ENCODE results near the gene MORC4. TPM values are rescaled to one million over a fixed set of nuclear protein-coding genes. Genes with fewer than 3 reads are reported as not detected.
A peak's percentile ranks its signal among the peaks of the same experiment; 100 is the strongest.

MORC4 gene
- total RNA-seq (6.3 and 13.0 TPM in 2 replicates), polyA plus RNA-seq (6.9 and 7.0 TPM in 2 replicates)

GRCh38 chrX:107000013-107000515 lies at the start of gene MORC4:
Gene MORC4, minus strand, starts transcription at chrX:107000212. Its CDS starts 243 bp downstream, at chrX:106999969.
- DNase-seq (ENCODE audit: low read depth in 1 of 2, low spot score in 1 of 2): peak; percentile 85 to 94
- H3K27me3 ChIP-seq: no peaks in the 10 kb centered on the region
- peaks cover 7% of the 10 kb centered on the region for H3K4me1 ChIP-seq (ENCODE audit: low read depth)
- TF ChIP-seq CTCF (IDR thresholded peaks at IDR 0.05; ENCODE audit: low read depth, low read length): no peak
- no peak within 1 kb of the TSS for H3K27ac ChIP-seq
- H3K9me3 ChIP-seq (ENCODE audit: low read depth): no peaks in the 10 kb centered on the region
- no peaks in the 10 kb centered on the region for H3K36me3 ChIP-seq
- peak within 1 kb of the TSS; percentile 85 for H3K4me3 ChIP-seq

- Histone ChIP-seq H3K27ac (no peak overlapping the region), H3K4me1 (ENCODE audit: low read depth) (no peaks in the 10 kb centered on the region), H3K4me3 (no peak overlapping the region), H3K36me3 (no peaks in the 10 kb centered on the region), H3K27me3 (no peaks in the 10 kb centered on the region), H3K9me3 (ENCODE audit: low read depth) (no peaks in the 10 kb centered on the region)
- DNase-seq (ENCODE audit: low read depth in 1 of 2, low spot score in 1 of 2): no peak
- TF ChIP-seq CTCF (IDR thresholded peaks at IDR 0.05; ENCODE audit: low read depth, low read length): no peak
Observed at GRCh38 chrX:107047622-107048021, 47.6 kb upstream of the MORC4 start.

- Histone ChIP-seq H3K27me3 (no peaks in the 10 kb centered on the region), H3K9me3 (ENCODE audit: low read depth) (no peaks in the 10 kb centered on the region), H3K4me3 (no peak overlapping the region), H3K27ac (no peak overlapping the region), H3K36me3 (no peaks in the 10 kb centered on the region), H3K4me1 (ENCODE audit: low read depth) (no peaks in the 10 kb centered on the region)
- no peak for TF ChIP-seq CTCF (IDR thresholded peaks at IDR 0.05; ENCODE audit: low read depth, low read length)
- no peak for DNase-seq (ENCODE audit: low read depth in 1 of 2, low spot score in 1 of 2)
Observed at GRCh38 chrX:107029752-107030151, 29.7 kb upstream of the MORC4 start.

- DNase-seq (ENCODE audit: low read depth in 1 of 2, low spot score in 1 of 2): peak; percentile 47 to 55
- H3K36me3 ChIP-seq: no peaks in the 10 kb centered on the region
- no peaks in the 10 kb centered on the region for H3K9me3 ChIP-seq (ENCODE audit: low read depth)
Observed at GRCh38 chrX:107025545-107025944, 25.5 kb upstream of the MORC4 start.

GRCh38 chrX:107014936-107015335 lies 14.9 kb upstream of the MORC4 start:
- Histone ChIP-seq H3K9me3 (ENCODE audit: low read depth) (no peaks in the 10 kb centered on the region), H3K36me3 (no peaks in the 10 kb centered on the region), H3K27me3 (no peaks in the 10 kb centered on the region), H3K4me3 (no peak overlapping the region), H3K27ac (no peak overlapping the region), H3K4me1 (ENCODE audit: low read depth) (no peaks in the 10 kb centered on the region)
- peak in 1 of 2 donors; percentile 34 for DNase-seq (ENCODE audit: low read depth in 1 of 2, low spot score in 1 of 2)
- no peak for TF ChIP-seq CTCF (IDR thresholded peaks at IDR 0.05; ENCODE audit: low read depth, low read length)

More at GRCh38 chrX:107025545-107025944, 25.5 kb upstream of the MORC4 start:
- no peak overlapping the region for H3K27ac ChIP-seq
- no peaks in the 10 kb centered on the region for H3K27me3 ChIP-seq
- H3K4me1 ChIP-seq (ENCODE audit: low read depth): no peaks in the 10 kb centered on the region
- H3K4me3 ChIP-seq: no peak overlapping the region
- peak; percentile 59 for TF ChIP-seq CTCF (IDR thresholded peaks at IDR 0.05; ENCODE audit: low read depth, low read length)
